HEK293 (cell line): Measurements from ENCODE around the gene ZNF618.

ENCODE experiments used
- CTCF ChIA-PET: fragments of 350-600 bp; formaldehyde crosslinking; extraction: SDS; loops from one replicate; lab custom pipeline; 2021; ENCODE audit warnings: antibody characterized with exemption; lab: Yijun Ruan, JAX
- POLR2A ChIA-PET: fragments of 300-600 bp; formaldehyde crosslinking; extraction: SDS; loops from one replicate; lab custom pipeline; 2020; ENCODE audit warnings: antibody characterized with exemption, inconsistent platforms; lab: Yijun Ruan, JAX
- H3K27ac ChIP-seq: fragments of 200-500 bp; sonication (Bioruptor generic); 2 replicates; pipeline ENCODE4 v1.5.1; 2014; ENCODE audit warnings: low read depth, low read length, control low read depth, inconsistent platforms; ENCODE audit errors: extremely low read depth
- H3K36me3 ChIP-seq, 2 experiments: fragments of 200-500 bp in 1 of 2; sonication (Bioruptor generic) in 1 of 2; 1 replicate in 1 of 2; 2 replicates in 1 of 2; pipeline ENCODE4 v1.5.1; 2014 to 2017; ENCODE audit warnings: inconsistent platforms in 2 of 2, low read length in 2 of 2; ENCODE audit not compliant: control insufficient read depth in 2 of 2, insufficient read depth in 1 of 2
- H3K4me1 ChIP-seq: fragments of 200-500 bp; sonication (Bioruptor generic); 2 replicates; pipeline ENCODE4 v1.5.1; 2014; ENCODE audit warnings: mild to moderate bottlenecking, low read length, inconsistent platforms; ENCODE audit not compliant: control insufficient read depth, insufficient read depth
- H3K4me3 ChIP-seq: 2 replicates; pipeline ENCODE4 v1.5.1; 2011; ENCODE audit warnings: low read depth, mild to moderate bottlenecking, control low read depth, low read length, moderate library complexity
- H3K9me3 ChIP-seq: fragments of 200-500 bp; sonication (Bioruptor generic); 2 replicates; pipeline ENCODE4 v1.5.1; 2014; ENCODE audit warnings: low read depth, low read length, inconsistent platforms; ENCODE audit not compliant: control insufficient read depth, insufficient read depth
- IKZF3 ChIP-seq: fragments of 450-650 bp; IDR thresholded peaks from 2 replicates; pipeline ENCODE4 v1.5.0; 2018; ENCODE audit warnings: missing biosample characterization, mild to moderate bottlenecking, missing genetic modification characterization, moderate library complexity
- KLF1 ChIP-seq: fragments of 450-650 bp; formaldehyde crosslinking; IDR thresholded peaks from 2 replicates; pipeline ENCODE4 v1.5.1; 2016; ENCODE audit warnings: missing biosample characterization, missing genetic modification characterization
- TRIM28 ChIP-seq: IDR thresholded peaks from 2 replicates; pipeline ENCODE4 v1.6.1; 2011; ENCODE audit warnings: low read length, control low read depth, borderline replicate concordance
- ZFP41 ChIP-seq: fragments of 450-650 bp; formaldehyde crosslinking; IDR thresholded peaks from 2 replicates; pipeline ENCODE4 v1.5.1; 2016; ENCODE audit warnings: missing biosample characterization, missing genetic modification characterization, borderline replicate concordance
- ZNF19 ChIP-seq: fragments of 450-650 bp; formaldehyde crosslinking; IDR thresholded peaks from 2 replicates; pipeline ENCODE4; 2016; ENCODE audit warnings: missing biosample characterization, missing genetic modification characterization, low read depth
- ZNF350 ChIP-seq: fragments of 450-650 bp; formaldehyde crosslinking; IDR thresholded peaks from 2 replicates; pipeline ENCODE4 v1.5.0; 2017; ENCODE audit warnings: missing biosample characterization, mild to moderate bottlenecking, missing genetic modification characterization
- ZNF394 ChIP-seq: fragments of 450-650 bp; formaldehyde crosslinking; IDR thresholded peaks from 2 replicates; pipeline ENCODE4 v1.5.1; 2016; ENCODE audit warnings: missing biosample characterization, missing genetic modification characterization, mild to moderate bottlenecking, moderate library complexity, borderline replicate concordance
- ZNF473 ChIP-seq: fragments of 450-650 bp; formaldehyde crosslinking; IDR thresholded peaks from 2 replicates; pipeline ENCODE4 v1.5.1; 2017; ENCODE audit warnings: missing biosample characterization, missing genetic modification characterization
- ZNF521 ChIP-seq: fragments of 450-650 bp; formaldehyde crosslinking; IDR thresholded peaks from 2 replicates; pipeline ENCODE4 v1.5.1; 2017; ENCODE audit warnings: missing biosample characterization, mild to moderate bottlenecking, missing genetic modification characterization
- ZNF530 ChIP-seq: fragments of 450-650 bp; formaldehyde crosslinking; IDR thresholded peaks from 2 replicates; pipeline ENCODE4 v1.5.1; 2016; ENCODE audit warnings: low read depth, missing biosample characterization, missing genetic modification characterization
- ZNF623 ChIP-seq: fragments of 450-650 bp; formaldehyde crosslinking; IDR thresholded peaks from 2 replicates; pipeline ENCODE4 v1.5.1; 2016; ENCODE audit warnings: missing biosample characterization, missing genetic modification characterization
- ZNF624 ChIP-seq: fragments of 450-650 bp; formaldehyde crosslinking; IDR thresholded peaks from 2 replicates; pipeline ENCODE4 v1.5.1; 2017; ENCODE audit warnings: missing biosample characterization, missing genetic modification characterization
- ZNF701 ChIP-seq: fragments of 450-650 bp; formaldehyde crosslinking; IDR thresholded peaks from 2 replicates; pipeline ENCODE4 v1.5.1; 2016; ENCODE audit warnings: missing biosample characterization, missing genetic modification characterization
- ZNF792 ChIP-seq: fragments of 450-650 bp; formaldehyde crosslinking; IDR thresholded peaks from 2 replicates; pipeline ENCODE4 v1.5.1; 2016; ENCODE audit warnings: missing biosample characterization, missing genetic modification characterization
- TF ChIP-seq, protein P1 (sequence below): fragments of 450-650 bp; formaldehyde crosslinking; IDR thresholded peaks from 2 replicates; pipeline ENCODE4 v1.5.1; 2016; ENCODE audit warnings: missing biosample characterization, missing genetic modification characterization
- TF ChIP-seq, protein P2 (sequence below): fragments of 450-650 bp; formaldehyde crosslinking; IDR thresholded peaks from 2 replicates; pipeline ENCODE4 v1.5.1; 2016; ENCODE audit warnings: missing biosample characterization, missing genetic modification characterization, low read depth
- TF ChIP-seq, protein P3 (sequence below): fragments of 450-650 bp; formaldehyde crosslinking; IDR thresholded peaks from 2 replicates; pipeline ENCODE4 v1.5.1; 2017; ENCODE audit warnings: missing biosample characterization, mild to moderate bottlenecking, missing genetic modification characterization, moderate library complexity
- TF ChIP-seq, protein P4 (sequence below): fragments of 450-650 bp; formaldehyde crosslinking; optimal IDR thresholded peaks from 2 replicates; pipeline ENCODE3; 2016; ENCODE audit warnings: missing biosample characterization, mild to moderate bottlenecking, missing genetic modification characterization
- TF ChIP-seq, protein P5 (sequence below): fragments of 450-650 bp; formaldehyde crosslinking; IDR thresholded peaks from 2 replicates; pipeline ENCODE4; 2016; ENCODE audit warnings: missing biosample characterization, missing genetic modification characterization
- TF ChIP-seq, protein P6 (sequence below): fragments of 450-650 bp; formaldehyde crosslinking; IDR thresholded peaks from 2 replicates; pipeline ENCODE4 v1.5.1; 2016; ENCODE audit warnings: missing biosample characterization, missing genetic modification characterization

Gene ZNF618

DNA sequence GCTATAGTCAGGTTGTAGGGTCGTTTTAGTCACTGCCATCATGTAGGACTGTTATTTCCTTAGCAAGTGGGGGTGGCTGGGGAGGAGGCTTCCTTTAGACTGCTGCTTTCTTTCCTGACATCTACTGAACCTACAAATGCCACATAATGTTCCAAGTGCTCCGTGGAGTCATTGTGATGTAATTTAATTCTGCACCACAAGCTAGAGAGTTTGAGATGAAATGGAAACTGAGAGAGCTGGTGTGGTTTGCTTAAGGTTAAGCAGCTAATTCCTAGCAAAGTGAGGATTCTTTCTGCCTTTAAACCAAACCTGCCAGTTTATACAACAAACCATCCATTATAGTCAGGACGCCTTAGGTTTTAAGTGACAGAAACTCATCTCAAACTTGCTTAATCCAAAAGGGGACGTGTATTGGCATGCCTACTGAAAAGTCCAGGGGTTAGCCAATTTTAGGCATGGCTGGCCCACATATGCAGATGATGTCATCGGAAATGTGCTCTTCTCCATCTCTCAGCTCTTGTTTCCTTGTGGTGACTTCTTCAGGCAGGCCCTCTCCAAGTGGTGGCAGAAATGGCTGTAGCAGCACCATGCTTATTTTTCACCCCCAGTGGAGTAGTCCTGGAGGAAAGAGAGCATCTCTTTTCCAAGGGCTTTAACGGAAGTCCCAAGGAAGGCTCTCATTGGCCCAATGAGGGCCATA, 30.5 kb downstream of the ZNF618 start (continued):
- TF ChIP-seq, protein P1, sequence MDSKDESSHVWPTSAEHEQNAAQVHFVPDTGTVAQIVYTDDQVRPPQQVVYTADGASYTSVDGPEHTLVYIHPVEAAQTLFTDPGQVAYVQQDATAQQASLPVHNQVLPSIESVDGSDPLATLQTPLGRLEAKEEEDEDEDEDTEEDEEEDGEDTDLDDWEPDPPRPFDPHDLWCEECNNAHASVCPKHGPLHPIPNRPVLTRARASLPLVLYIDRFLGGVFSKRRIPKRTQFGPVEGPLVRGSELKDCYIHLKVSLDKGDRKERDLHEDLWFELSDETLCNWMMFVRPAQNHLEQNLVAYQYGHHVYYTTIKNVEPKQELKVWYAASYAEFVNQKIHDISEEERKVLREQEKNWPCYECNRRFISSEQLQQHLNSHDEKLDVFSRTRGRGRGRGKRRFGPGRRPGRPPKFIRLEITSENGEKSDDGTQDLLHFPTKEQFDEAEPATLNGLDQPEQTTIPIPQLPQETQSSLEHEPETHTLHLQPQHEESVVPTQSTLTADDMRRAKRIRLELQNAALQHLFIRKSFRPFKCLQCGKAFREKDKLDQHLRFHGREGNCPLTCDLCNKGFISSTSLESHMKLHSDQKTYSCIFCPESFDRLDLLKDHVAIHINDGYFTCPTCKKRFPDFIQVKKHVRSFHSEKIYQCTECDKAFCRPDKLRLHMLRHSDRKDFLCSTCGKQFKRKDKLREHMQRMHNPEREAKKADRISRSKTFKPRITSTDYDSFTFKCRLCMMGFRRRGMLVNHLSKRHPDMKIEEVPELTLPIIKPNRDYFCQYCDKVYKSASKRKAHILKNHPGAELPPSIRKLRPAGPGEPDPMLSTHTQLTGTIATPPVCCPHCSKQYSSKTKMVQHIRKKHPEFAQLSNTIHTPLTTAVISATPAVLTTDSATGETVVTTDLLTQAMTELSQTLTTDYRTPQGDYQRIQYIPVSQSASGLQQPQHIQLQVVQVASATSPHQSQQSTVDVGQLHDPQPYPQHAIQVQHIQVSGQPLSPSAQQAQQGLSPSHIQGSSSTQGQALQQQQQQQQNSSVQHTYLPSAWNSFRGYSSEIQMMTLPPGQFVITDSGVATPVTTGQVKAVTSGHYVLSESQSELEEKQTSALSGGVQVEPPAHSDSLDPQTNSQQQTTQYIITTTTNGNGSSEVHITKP (tag by site-specific recombination) = peak; percentile 48
- TF ChIP-seq, all 188 proteins: peak for 10

DNA sequence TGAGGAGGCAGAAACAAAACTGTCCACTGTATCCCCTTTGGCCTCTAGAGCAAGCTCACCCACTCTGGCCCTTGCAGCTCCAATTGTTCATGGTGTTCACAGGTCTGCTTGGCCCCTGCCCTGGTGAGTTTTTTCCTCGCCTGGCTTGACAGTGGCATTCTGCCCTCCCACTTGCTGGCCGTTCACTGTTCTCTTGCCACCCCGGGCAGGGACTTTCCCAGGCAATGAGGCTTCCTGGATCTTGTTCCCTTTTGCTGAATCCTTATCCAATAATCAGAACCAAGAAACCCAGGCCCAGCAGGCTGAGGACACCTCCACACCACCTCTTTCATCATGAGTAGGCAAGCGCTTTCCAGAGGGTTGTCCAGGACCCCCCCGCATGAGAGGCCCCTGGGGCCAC, 31.2 kb downstream of the ZNF618 start:
- no peak overlapping the region for H3K4me3 ChIP-seq
- no peaks in the 10 kb centered on the region for H3K9me3 ChIP-seq
- CTCF ChIA-PET = interaction anchor here (1.0 kb wide), 1 partner anchor 9 kb away, joined by 3 read pairs; no protein-coding TSS in a partner anchor
- TF ChIP-seq ZNF521 (tag by site-specific recombination) (no peak), ZNF350 (tag by site-specific recombination) (no peak), ZNF473 (tag by site-specific recombination) (no peak), TRIM28 (no peak), ZNF792 (no peak), ZNF623 (tag by site-specific recombination) (no peak), ZFP41 (tag by site-specific recombination) (no peak), ZNF701 (tag by site-specific recombination) (no peak), ZNF624 (no peak), IKZF3 (tag by site-specific recombination) (no peak), ZNF530 (tag by site-specific recombination) (no peak), KLF1 (tag by site-specific recombination) (no peak), ZNF19 (tag by site-specific recombination) (no peak), ZNF394 (tag by site-specific recombination) (no peak)
- TF ChIP-seq, protein P2, sequence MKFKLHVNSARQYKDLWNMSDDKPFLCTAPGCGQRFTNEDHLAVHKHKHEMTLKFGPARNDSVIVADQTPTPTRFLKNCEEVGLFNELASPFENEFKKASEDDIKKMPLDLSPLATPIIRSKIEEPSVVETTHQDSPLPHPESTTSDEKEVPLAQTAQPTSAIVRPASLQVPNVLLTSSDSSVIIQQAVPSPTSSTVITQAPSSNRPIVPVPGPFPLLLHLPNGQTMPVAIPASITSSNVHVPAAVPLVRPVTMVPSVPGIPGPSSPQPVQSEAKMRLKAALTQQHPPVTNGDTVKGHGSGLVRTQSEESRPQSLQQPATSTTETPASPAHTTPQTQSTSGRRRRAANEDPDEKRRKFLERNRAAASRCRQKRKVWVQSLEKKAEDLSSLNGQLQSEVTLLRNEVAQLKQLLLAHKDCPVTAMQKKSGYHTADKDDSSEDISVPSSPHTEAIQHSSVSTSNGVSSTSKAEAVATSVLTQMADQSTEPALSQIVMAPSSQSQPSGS = no peak
- TF ChIP-seq, protein P3, sequence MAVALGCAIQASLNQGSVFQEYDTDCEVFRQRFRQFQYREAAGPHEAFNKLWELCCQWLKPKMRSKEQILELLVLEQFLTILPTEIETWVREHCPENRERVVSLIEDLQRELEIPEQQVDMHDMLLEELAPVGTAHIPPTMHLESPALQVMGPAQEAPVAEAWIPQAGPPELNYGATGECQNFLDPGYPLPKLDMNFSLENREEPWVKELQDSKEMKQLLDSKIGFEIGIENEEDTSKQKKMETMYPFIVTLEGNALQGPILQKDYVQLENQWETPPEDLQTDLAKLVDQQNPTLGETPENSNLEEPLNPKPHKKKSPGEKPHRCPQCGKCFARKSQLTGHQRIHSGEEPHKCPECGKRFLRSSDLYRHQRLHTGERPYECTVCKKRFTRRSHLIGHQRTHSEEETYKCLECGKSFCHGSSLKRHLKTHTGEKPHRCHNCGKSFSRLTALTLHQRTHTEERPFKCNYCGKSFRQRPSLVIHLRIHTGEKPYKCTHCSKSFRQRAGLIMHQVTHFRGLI (tag by site-specific recombination) = no peak
- TF ChIP-seq, protein P4, sequence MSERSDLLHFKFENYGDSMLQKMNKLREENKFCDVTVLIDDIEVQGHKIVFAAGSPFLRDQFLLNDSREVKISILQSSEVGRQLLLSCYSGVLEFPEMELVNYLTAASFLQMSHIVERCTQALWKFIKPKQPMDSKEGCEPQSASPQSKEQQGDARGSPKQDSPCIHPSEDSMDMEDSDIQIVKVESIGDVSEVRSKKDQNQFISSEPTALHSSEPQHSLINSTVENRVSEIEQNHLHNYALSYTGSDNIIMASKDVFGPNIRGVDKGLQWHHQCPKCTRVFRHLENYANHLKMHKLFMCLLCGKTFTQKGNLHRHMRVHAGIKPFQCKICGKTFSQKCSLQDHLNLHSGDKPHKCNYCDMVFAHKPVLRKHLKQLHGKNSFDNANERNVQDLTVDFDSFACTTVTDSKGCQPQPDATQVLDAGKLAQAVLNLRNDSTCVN = no peak
- TF ChIP-seq, protein P5, sequence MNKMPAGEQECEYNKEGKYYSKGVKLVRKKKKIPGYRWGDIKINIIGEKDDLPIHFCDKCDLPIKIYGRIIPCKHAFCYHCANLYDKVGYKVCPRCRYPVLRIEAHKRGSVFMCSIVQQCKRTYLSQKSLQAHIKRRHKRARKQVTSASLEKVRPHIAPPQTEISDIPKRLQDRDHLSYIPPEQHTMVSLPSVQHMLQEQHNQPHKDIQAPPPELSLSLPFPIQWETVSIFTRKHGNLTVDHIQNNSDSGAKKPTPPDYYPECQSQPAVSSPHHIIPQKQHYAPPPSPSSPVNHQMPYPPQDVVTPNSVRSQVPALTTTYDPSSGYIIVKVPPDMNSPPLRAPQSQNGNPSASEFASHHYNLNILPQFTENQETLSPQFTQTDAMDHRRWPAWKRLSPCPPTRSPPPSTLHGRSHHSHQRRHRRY = no peak
- TF ChIP-seq, protein P6, sequence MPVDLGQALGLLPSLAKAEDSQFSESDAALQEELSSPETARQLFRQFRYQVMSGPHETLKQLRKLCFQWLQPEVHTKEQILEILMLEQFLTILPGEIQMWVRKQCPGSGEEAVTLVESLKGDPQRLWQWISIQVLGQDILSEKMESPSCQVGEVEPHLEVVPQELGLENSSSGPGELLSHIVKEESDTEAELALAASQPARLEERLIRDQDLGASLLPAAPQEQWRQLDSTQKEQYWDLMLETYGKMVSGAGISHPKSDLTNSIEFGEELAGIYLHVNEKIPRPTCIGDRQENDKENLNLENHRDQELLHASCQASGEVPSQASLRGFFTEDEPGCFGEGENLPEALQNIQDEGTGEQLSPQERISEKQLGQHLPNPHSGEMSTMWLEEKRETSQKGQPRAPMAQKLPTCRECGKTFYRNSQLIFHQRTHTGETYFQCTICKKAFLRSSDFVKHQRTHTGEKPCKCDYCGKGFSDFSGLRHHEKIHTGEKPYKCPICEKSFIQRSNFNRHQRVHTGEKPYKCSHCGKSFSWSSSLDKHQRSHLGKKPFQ (tag by site-specific recombination) = no peak
- TF ChIP-seq, all 188 proteins: peak for 0
- no peak overlapping the region for H3K27ac ChIP-seq
- H3K4me1 ChIP-seq = no peaks in the 10 kb centered on the region
- H3K36me3 ChIP-seq = no peaks in the 10 kb centered on the region
- POLR2A ChIA-PET = no interaction called here
